Measurements from ENCODE around the gene SPNS3. TPM values are rescaled to one million over a fixed set of nuclear protein-coding genes. Genes with fewer than 3 reads are reported as not detected.

SPNS3 gene
- total and polyA plus RNA-seq, 2 of the 4 experiments (the other 2 are of a cell fraction), result 0.18 TPM; not detected in 1

GRCh38 chr17:4520060-4520893, 86.5 kb downstream of the SPNS3 start:
- intact Hi-C loops (cut with micrococcal nuclease), result no loop called here
- TF ChIP-seq CEBPB (IDR thresholded peaks at IDR 0.05; ENCODE audit: low read depth, low read length) (no peak), RCOR1 (IDR thresholded peaks at IDR 0.05; ENCODE audit: insufficient replicate concordance, low read length) (no peak), CHD1 (IDR thresholded peaks at IDR 0.05; ENCODE audit: low read depth, low read length) (no peak), MAZ (IDR thresholded peaks at IDR 0.05; ENCODE audit: borderline replicate concordance, low read depth, low read length) (no peak), MXI1 (IDR thresholded peaks at IDR 0.05; ENCODE audit: borderline replicate concordance, low read depth, low read length) (no peak), RFX5 (IDR thresholded peaks at IDR 0.05; ENCODE audit: low read depth, low read length) (no peak), POLR2A (IDR thresholded peaks at IDR 0.05; ENCODE audit: low read depth, low read length) (no peak), NFE2L2 (IDR thresholded peaks at IDR 0.05; ENCODE audit: low read depth, low read length) (no peak), BHLHE40 (IDR thresholded peaks at IDR 0.05; ENCODE audit: low read depth, low read length) (no peak), SMC3 (IDR thresholded peaks at IDR 0.05; ENCODE audit: low read depth, low read length) (no peak), RAD21 (IDR thresholded peaks at IDR 0.05; ENCODE audit: low read length) (no peak)
- TF ChIP-seq, protein P1, sequence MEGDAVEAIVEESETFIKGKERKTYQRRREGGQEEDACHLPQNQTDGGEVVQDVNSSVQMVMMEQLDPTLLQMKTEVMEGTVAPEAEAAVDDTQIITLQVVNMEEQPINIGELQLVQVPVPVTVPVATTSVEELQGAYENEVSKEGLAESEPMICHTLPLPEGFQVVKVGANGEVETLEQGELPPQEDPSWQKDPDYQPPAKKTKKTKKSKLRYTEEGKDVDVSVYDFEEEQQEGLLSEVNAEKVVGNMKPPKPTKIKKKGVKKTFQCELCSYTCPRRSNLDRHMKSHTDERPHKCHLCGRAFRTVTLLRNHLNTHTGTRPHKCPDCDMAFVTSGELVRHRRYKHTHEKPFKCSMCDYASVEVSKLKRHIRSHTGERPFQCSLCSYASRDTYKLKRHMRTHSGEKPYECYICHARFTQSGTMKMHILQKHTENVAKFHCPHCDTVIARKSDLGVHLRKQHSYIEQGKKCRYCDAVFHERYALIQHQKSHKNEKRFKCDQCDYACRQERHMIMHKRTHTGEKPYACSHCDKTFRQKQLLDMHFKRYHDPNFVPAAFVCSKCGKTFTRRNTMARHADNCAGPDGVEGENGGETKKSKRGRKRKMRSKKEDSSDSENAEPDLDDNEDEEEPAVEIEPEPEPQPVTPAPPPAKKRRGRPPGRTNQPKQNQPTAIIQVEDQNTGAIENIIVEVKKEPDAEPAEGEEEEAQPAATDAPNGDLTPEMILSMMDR (conservative IDR thresholded peaks at IDR 0.05; ENCODE audit: low read depth, low read length), result no peak
- TF ChIP-seq, protein P2, sequence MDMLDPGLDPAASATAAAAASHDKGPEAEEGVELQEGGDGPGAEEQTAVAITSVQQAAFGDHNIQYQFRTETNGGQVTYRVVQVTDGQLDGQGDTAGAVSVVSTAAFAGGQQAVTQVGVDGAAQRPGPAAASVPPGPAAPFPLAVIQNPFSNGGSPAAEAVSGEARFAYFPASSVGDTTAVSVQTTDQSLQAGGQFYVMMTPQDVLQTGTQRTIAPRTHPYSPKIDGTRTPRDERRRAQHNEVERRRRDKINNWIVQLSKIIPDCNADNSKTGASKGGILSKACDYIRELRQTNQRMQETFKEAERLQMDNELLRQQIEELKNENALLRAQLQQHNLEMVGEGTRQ (IDR thresholded peaks at IDR 0.05; ENCODE audit: low read depth, low read length), result no peak
- peaks cover 2% of the 10 kb centered on the region; the same call in 1 of the 2 replicates for H3K9me3 ChIP-seq (ENCODE audit: control insufficient read depth, insufficient read depth, low read length)

More at GRCh38 chr17:4520060-4520893, 86.5 kb downstream of the SPNS3 start:
- H3K36me3 ChIP-seq (ENCODE audit: control insufficient read depth, insufficient read depth, low read length), result no peaks in the 10 kb centered on the region
- H2AK5ac ChIP-seq (ENCODE audit: low read depth, low read length), result no peak overlapping the region
- H3K9ac ChIP-seq (ENCODE audit: low read depth, low read length), result no peak overlapping the region
- H3K4me2 ChIP-seq (ENCODE audit: low read depth, low read length), result no peak overlapping the region
- no peak overlapping the region for H4K8ac ChIP-seq (ENCODE audit: low read depth in 2 of 2, low read length in 2 of 2)
- POLR2A ChIA-PET (ENCODE audit: unreplicated experiment), result no interaction called here
- H2BK120ac ChIP-seq (ENCODE audit: low read depth, low read length), result no peak overlapping the region
- no peak overlapping the region; the same call in 1 of the 2 replicates for H3K4ac ChIP-seq (ENCODE audit: low read depth, low read length)
- no TSS peak for BruUV-seq (replicated peaks)
- CTCF ChIA-PET, result no interaction called here
- H2AFZ ChIP-seq (replicated peaks; ENCODE audit: low read length, poor library complexity), result no peak overlapping the region
- H4K5ac ChIP-seq (ENCODE audit: low read depth, low read length), result no peak overlapping the region
- no peak overlapping the region for H3K27ac ChIP-seq (ENCODE audit: insufficient read depth, low read length)
- no peaks in the 10 kb centered on the region for H3K79me1 ChIP-seq (ENCODE audit: low read depth in 1 of 2, low read length in 2 of 2)
- peaks cover 6% of the 10 kb centered on the region for H3K4me1 ChIP-seq (ENCODE audit: control insufficient read depth, insufficient read depth, low read length)
- H3K18ac ChIP-seq (ENCODE audit: low read depth, low read length), result no peak overlapping the region
- no peak overlapping the region for H3K4me3 ChIP-seq (ENCODE audit: insufficient read depth, low read depth, low read length)
- no peak overlapping the region for H2BK15ac ChIP-seq (ENCODE audit: low read depth, low read length)
- WGBS, 2 experiments (ENCODE audit: extremely low coverage in 2 of 2, insufficient read length in 1 of 2), result 100% methylated on average over 1 of the region's 19 CpGs; no CpG with 5 or more reads in 1 of the 2 experiments
- in situ Hi-C loops (cut with MboI; ENCODE audit: low sequenced_read_pairs), result no loop called here
- DNase-seq (no peak), ATAC-seq (ENCODE audit: low read depth) (no peak)
- dilution Hi-C loops (cut with HindIII; ENCODE audit: low sequenced_read_pairs, unreplicated experiment), result no loop called here
- no peak overlapping the region for H2BK20ac ChIP-seq (ENCODE audit: low read depth, low read length)
- 0 out of 2 replicates have a peak, but pooled peaks cover 3% of the 10 kb centered on the region for H3K9me1 ChIP-seq (ENCODE audit: insufficient read depth, low read length)
- no peak overlapping the region for H3K23ac ChIP-seq (ENCODE audit: low read depth, low read length)
- H3K56ac ChIP-seq (ENCODE audit: extremely low read depth, insufficient read depth, low read length), result no peak overlapping the region
- no peaks in the 10 kb centered on the region for H4K20me1 ChIP-seq (ENCODE audit: insufficient read depth, low read length)
- no peak overlapping the region for H4K91ac ChIP-seq (ENCODE audit: insufficient read depth, low read depth, low read length)
- H3K27me3 ChIP-seq (ENCODE audit: control insufficient read depth, insufficient read depth, low read length), result peaks cover 1% of the 10 kb centered on the region; the same call in 1 of the 2 replicates
- no peak overlapping the region for H3K14ac ChIP-seq (replicated peaks; ENCODE audit: low read depth, low read length)
- no peak overlapping the region for H2BK5ac ChIP-seq (ENCODE audit: low read depth, low read length, poor library complexity, severe bottlenecking)
- no peak overlapping the region for H2AK9ac ChIP-seq (replicated peaks; ENCODE audit: low read depth, low read length, poor library complexity)

Data from IMR-90 (cell line).